K562 (cell line): ENCODE data around the gene JAKMIP1. TPM values are rescaled to one million over a fixed set of nuclear protein-coding genes. Genes with fewer than 3 reads are reported as not detected.

ENCODE experiments used
- ATAC-seq: fragments of 200-7000 bp; cut with Tn5 transposase; 3 replicates; pipeline ENCODE4 v1.9.1; 2020; ENCODE audit warnings: moderate library complexity
- BruUV-seq: library from RNA; stranded (reverse); fragments of 400-500 nt; replicated peaks from 2 replicates; lab custom pipeline; 2021; lab: Mats Ljungman, UMichigan
- CTCF ChIA-PET: fragments of 300-600 bp; formaldehyde crosslinking; extraction: SDS; loops from one replicate; lab custom pipeline; 2021; ENCODE audit warnings: low intra/inter-chr PET ratio; lab: Yijun Ruan, JAX
- POLR2A ChIA-PET: fragments of 300-600, 350-650 bp; sonication (Branson Sonifier 250); formaldehyde crosslinking; extraction: SDS; loops from one replicate; lab custom pipeline; 2021; ENCODE audit warnings: antibody characterized with exemption, inconsistent platforms; lab: Yijun Ruan, JAX
- DNase-seq, 4 experiments: peaks; one replicate each; pipeline versions ENCODE4 v3.0.0 to v3.0.0-alpha.2; 2011 to 2018; ENCODE audit warnings: low spot score in 3 of 4, mixed read lengths in 3 of 4; ENCODE audit errors: extremely low read depth in 1 of 4
- FAIRE-seq: peaks from 2 replicates; lab custom pipeline; 2011; peaks lifted over from hg19 to GRCh38; lab: Jason Lieb, UNC
- H2AFZ ChIP-seq: 2 replicates; pipeline ENCODE4 v1.6.0; 2011; ENCODE audit warnings: low read depth, low read length, control low read depth, inconsistent platforms
- H3K27ac ChIP-seq: fragments of 200-600 bp; 3 replicates; pipeline ENCODE4 v1.8.0; 2011; ENCODE audit warnings: low read depth, mild to moderate bottlenecking, control low read depth, inconsistent platforms, low read length, moderate library complexity, mixed read lengths; ENCODE audit errors: extremely low read depth
- H3K27me3 ChIP-seq, 2 experiments: fragments of 300-600 bp in 1 of 2; 2 replicates in 1 of 2; 3 replicates in 1 of 2; pipeline versions ENCODE4 v1.6.0 to v1.8.0; 2011; ENCODE audit warnings: inconsistent platforms in 2 of 2, low read length in 2 of 2, mild to moderate bottlenecking in 1 of 2, mixed read lengths in 1 of 2, moderate library complexity in 1 of 2; ENCODE audit not compliant: control insufficient read depth in 2 of 2, insufficient read depth in 2 of 2
- H3K36me3 ChIP-seq: fragments of 300-600 bp; 3 replicates; pipeline ENCODE4 v1.8.0; 2011; ENCODE audit warnings: mild to moderate bottlenecking, low read length, inconsistent platforms; ENCODE audit not compliant: control insufficient read depth, insufficient read depth
- H3K4me1 ChIP-seq, 2 experiments: fragments of 200-600 bp in 1 of 2; replicated peaks in 1 of 2; 2 replicates in 1 of 2; 3 replicates in 1 of 2; pipeline versions ENCODE4 v1.5.1 to v1.8.0; 2011; ENCODE audit warnings: inconsistent platforms in 2 of 2, low read length in 2 of 2, mild to moderate bottlenecking in 1 of 2, mixed read lengths in 1 of 2, moderate library complexity in 1 of 2; ENCODE audit not compliant: control insufficient read depth in 2 of 2, insufficient read depth in 2 of 2
- H3K4me2 ChIP-seq: 2 replicates; pipeline ENCODE4 v1.6.1; 2011; ENCODE audit warnings: low read length, control low read depth, inconsistent platforms, mixed read lengths; ENCODE audit not compliant: insufficient read depth
- H3K4me3 ChIP-seq: fragments of 200-600 bp; sonication (generic), shearing (Covaris generic); 2 replicates; pipeline ENCODE4 v1.5.1; 2016; ENCODE audit warnings: control low read depth, inconsistent platforms
- H3K79me2 ChIP-seq: fragments of 200-600 bp; 3 replicates; pipeline ENCODE4 v1.8.0; 2011; ENCODE audit warnings: low read length, inconsistent platforms; ENCODE audit not compliant: control insufficient read depth, insufficient read depth
- H3K9ac ChIP-seq, 2 experiments: 2 replicates each; pipeline versions ENCODE4 v1.6.0 to v1.6.1; 2011; ENCODE audit warnings: low read depth in 2 of 2, low read length in 2 of 2, control low read depth in 1 of 2, inconsistent platforms in 1 of 2, mild to moderate bottlenecking in 1 of 2, mixed read lengths in 1 of 2; ENCODE audit not compliant: insufficient read depth in 1 of 2
- H3K9me1 ChIP-seq: one replicate; pipeline ENCODE4 v1.6.0; 2011; ENCODE audit warnings: inconsistent platforms, mild to moderate bottlenecking, low read length, moderate library complexity; ENCODE audit not compliant: control insufficient read depth, insufficient read depth
- H3K9me3 ChIP-seq: replicated peaks from 2 replicates; pipeline ENCODE4 v1.5.1; 2011; ENCODE audit warnings: low read depth, low read length, inconsistent platforms; ENCODE audit not compliant: control insufficient read depth, insufficient read depth
- H4K20me1 ChIP-seq: replicated peaks from 2 replicates; pipeline ENCODE4 v1.6.1; 2011; ENCODE audit warnings: low read length, inconsistent platforms, mixed read lengths; ENCODE audit not compliant: control insufficient read depth, insufficient read depth
- CCAR2 ChIP-seq: fragments of 200-400 bp; formaldehyde crosslinking; IDR thresholded peaks from 2 replicates; pipeline ENCODE4 v1.6.1; 2017; ENCODE audit warnings: mild to moderate bottlenecking, low read depth, low read length
- CREB3 ChIP-seq: fragments of 450-650 bp; conservative IDR thresholded peaks from 2 replicates; pipeline ENCODE4 v1.6.1; 2016; ENCODE audit warnings: missing genetic modification characterization, low read depth, mild to moderate bottlenecking, missing compliant biosample characterization, moderate library complexity
- CREB3L1 ChIP-seq: fragments of 450-650 bp; IDR thresholded peaks from 2 replicates; pipeline ENCODE4 v1.6.1; 2014; ENCODE audit warnings: low read depth, mild to moderate bottlenecking, moderate library complexity, borderline replicate concordance
- FOXA3 ChIP-seq, 2 experiments: fragments of 450-650 bp in 1 of 2; sonication (generic) in 1 of 2; formaldehyde crosslinking; IDR thresholded peaks in 1 of 2; conservative IDR thresholded peaks in 1 of 2; 2 replicates each; pipeline versions ENCODE4 v1.4.0 to v1.8.0; 2020 to 2022; ENCODE audit warnings: mild to moderate bottlenecking in 2 of 2, missing genetic modification reagents in 1 of 2
- FOXK2 ChIP-seq, 2 experiments: fragments of 450-650 bp; IDR thresholded peaks in 1 of 2; conservative IDR thresholded peaks in 1 of 2; 2 replicates each; pipeline ENCODE4 v1.6.1; 2016; ENCODE audit warnings: low read depth in 2 of 2, mild to moderate bottlenecking in 1 of 2
- HDAC3 ChIP-seq: fragments of 450-650 bp; IDR thresholded peaks from 2 replicates; pipeline ENCODE4 v1.6.1; 2018; ENCODE audit warnings: borderline replicate concordance, mild to moderate bottlenecking, moderate library complexity; ENCODE audit not compliant: partially characterized antibody
- HLTF ChIP-seq: fragments of 450-650 bp; IDR thresholded peaks from 2 replicates; pipeline ENCODE4 v1.6.1; 2016
- MTA2 ChIP-seq: fragments of 450-650 bp; IDR thresholded peaks from 2 replicates; pipeline ENCODE4 v1.6.1; 2016; ENCODE audit warnings: low read depth
- POLR2H ChIP-seq: IDR thresholded peaks from 2 replicates; pipeline ENCODE4 v1.6.1; 2016; ENCODE audit warnings: missing genetic modification characterization, low read depth, mild to moderate bottlenecking, control low read depth, missing compliant biosample characterization, moderate library complexity
- POLR3G ChIP-seq: IDR thresholded peaks from 2 replicates; pipeline ENCODE4 v1.6.1; 2011; ENCODE audit not compliant: insufficient read length, insufficient replicate concordance; ENCODE audit errors: extremely low read depth
- PYGO2 ChIP-seq: fragments of 450-650 bp; IDR thresholded peaks from 2 replicates; pipeline ENCODE4 v1.6.1; 2016; ENCODE audit warnings: mild to moderate bottlenecking, missing genetic modification characterization, moderate library complexity, missing compliant biosample characterization
- RFX7 ChIP-seq: fragments of 250-450 bp; sonication (Bioruptor Pico); IDR thresholded peaks from 2 replicates; pipeline ENCODE4 v1.5.1; 2021; ENCODE audit warnings: mild to moderate bottlenecking
- SNAPC5 ChIP-seq: fragments of 250-450 bp; sonication (Bioruptor Pico); IDR thresholded peaks from 2 replicates; pipeline ENCODE4 v1.8.0; 2021; ENCODE audit warnings: moderate library complexity, mild to moderate bottlenecking, inconsistent platforms
- TBL1XR1 ChIP-seq, 2 experiments: IDR thresholded peaks; 2 replicates each; pipeline ENCODE4 v1.6.1; 2012; ENCODE audit warnings: improper control_type of control experiment in 2 of 2, low read length in 2 of 2, mild to moderate bottlenecking in 1 of 2
- TFAM ChIP-seq: fragments of 250-450 bp; sonication (Bioruptor Pico); conservative IDR thresholded peaks from 2 replicates; pipeline ENCODE4 v1.5.0; 2021; ENCODE audit warnings: mild to moderate bottlenecking, moderate library complexity
- THRB ChIP-seq: fragments of 450-650 bp; formaldehyde crosslinking; conservative IDR thresholded peaks from 2 replicates; pipeline ENCODE4 v1.4.0; 2022; ENCODE audit warnings: mild to moderate bottlenecking, missing genetic modification characterization
- ZKSCAN1 ChIP-seq: fragments of 150-350 bp; IDR thresholded peaks from 2 replicates; pipeline ENCODE4 v1.6.1; 2016; ENCODE audit warnings: low read depth, low read length
- ZNF174 ChIP-seq: fragments of 250-450 bp; sonication (Bioruptor Pico); IDR thresholded peaks from 2 replicates; pipeline ENCODE4 v1.4.0; 2020; ENCODE audit warnings: mild to moderate bottlenecking
- WGBS: fragments of 100-300 bp; shearing (Covaris generic); methylation state at CpG from one replicate; pipeline ENCODE4 v1.1.6; 2016; ENCODE audit warnings: low coverage, mixed read lengths; ENCODE audit not compliant: insufficient coverage; ENCODE audit errors: missing lambda C conversion rate; 5-methylcytosine and 5-hydroxymethylcytosine counted together
- in situ Hi-C: fragments of 300-500 bp; cut with MboI; formaldehyde crosslinking; loops from 4 replicates; pipeline ENCODE4 v1.15.0; 2018; ENCODE audit warnings: inconsistent platforms, mixed read lengths
- intact Hi-C: fragments of 100-400 bp; cut with micrococcal nuclease; formaldehyde crosslinking; loops from 2 replicates; pipeline ENCODE4 v1.14.2; 2022
- polyA plus RNA-seq, 8 experiments: library from polyadenylated mRNA; depleted of rRNA in 4 of 8; stranded (reverse) in 5 of 8; unstranded in 3 of 8; fragments of >200 nt; fragmentation: Nextera tagmentation in 2 of 8; fragmentation: Illumina TruSeq in 1 of 8; extraction: Ambion mirVana in 2 of 8; extraction: Trizol in 1 of 8; gene quantifications; 2 replicates each; pipeline versions ENCODE4 v1.2.1 to v1.2.3, GENCODE V29; 2011 to 2014; ENCODE audit warnings: inconsistent platforms in 1 of 8, missing spikeins in 1 of 8
- total RNA-seq, 7 experiments: library from RNA; depleted of rRNA in 6 of 7; stranded (reverse); fragments of >200 nt in 6 of 7; fragmentation: Illumina TruSeq in 2 of 7; extraction: Trizol in 2 of 7; gene quantifications; 2 replicates each; pipeline versions ENCODE4 v1.2.1 to v1.2.3, GENCODE V29; 2011 to 2021; ENCODE audit warnings: low replicate concordance in 1 of 7

Gene JAKMIP1
- total and polyA plus RNA-seq, 9 of the 15 experiments (the other 6 are each of a cell fraction or from before 2014, with no cell fraction given): not detected

GRCh38 chr4:6055030-6055429 is 145.3 kb downstream of the JAKMIP1 start:
- ATAC-seq (no peak), FAIRE-seq (no peak), DNase-seq (no peak)
- no peak overlapping the region for H3K9ac ChIP-seq
- ChIA-PET CTCF (no interaction called here), POLR2A (no interaction called here)
- H3K4me1 ChIP-seq: no peaks in the 10 kb centered on the region
- no peak overlapping the region for H2AFZ ChIP-seq
- no peak overlapping the region for H3K4me2 ChIP-seq
- intact Hi-C loops (no loop called here), in situ Hi-C loops (no loop called here)
- H3K27ac ChIP-seq: no peak overlapping the region
- no peak overlapping the region for H3K4me3 ChIP-seq
- no peaks in the 10 kb centered on the region for H3K9me3 ChIP-seq
- WGBS: 5% methylated on average over 4 of the region's 4 CpGs
- no peaks in the 10 kb centered on the region for H3K36me3 ChIP-seq
- peaks cover 4 to 14% of the 10 kb centered on the region in 2 experiments; a peak in 3 of 5 replicates for H3K27me3 ChIP-seq
- H3K79me2 ChIP-seq: no peaks in the 10 kb centered on the region
- H3K9me1 ChIP-seq: no peaks in the 10 kb centered on the region
- no TSS peak for BruUV-seq
- H4K20me1 ChIP-seq: no peaks in the 10 kb centered on the region
- TF ChIP-seq ZNF174 (CRISPR knock-in tag): no peak
- no peak for TF ChIP-seq FOXK2 (conservative IDR thresholded peaks at IDR 0.05 in 1 of 2, IDR thresholded peaks at IDR 0.05 in 1 of 2; ENCODE audit: low read depth in 2 of 2)
- no peak for TF ChIP-seq THRB (CRISPR knock-in tag)
- TF ChIP-seq TBL1XR1 (IDR thresholded peaks at IDR 0.05; ENCODE audit: low read length in 2 of 2): no peak
- TF ChIP-seq HDAC3: no peak
- no peak for TF ChIP-seq CCAR2
- TF ChIP-seq POLR2H (tag): no peak
- TF ChIP-seq SNAPC5 (CRISPR knock-in tag): no peak
- TF ChIP-seq POLR3G: no peak
- TF ChIP-seq CREB3 (tag): no peak
- TF ChIP-seq HLTF: no peak
- no peak for TF ChIP-seq ZKSCAN1
- TF ChIP-seq TFAM (CRISPR knock-in tag): no peak
- no peak for TF ChIP-seq FOXA3 (CRISPR knock-in tag; conservative IDR thresholded peaks at IDR 0.05 in 1 of 2, IDR thresholded peaks at IDR 0.05 in 1 of 2)
- TF ChIP-seq MTA2: no peak
- no peak for TF ChIP-seq PYGO2 (tag)
- no peak for TF ChIP-seq RFX7 (CRISPR knock-in tag)
- TF ChIP-seq CREB3L1: no peak
